MM.1S (cell line): ENCODE data around the gene BANP.
A peak's percentile ranks its signal among the peaks of the same experiment; 100 is the strongest.

Experiments used
- DNase-seq: peaks from one replicate; pipeline ENCODE4 v3.0.0-alpha.2; 2015
- H2AFZ ChIP-seq: fragments of 300-600 bp; sonication (generic); 2 replicates; pipeline ENCODE4 v1.6.0; 2016; ENCODE audit warnings: antibody characterized with exemption, low read length
- H3F3A ChIP-seq: fragments of 300-600 bp; sonication (generic); 2 replicates; pipeline ENCODE4 v1.6.1; 2016; ENCODE audit warnings: mild to moderate bottlenecking, antibody characterized with exemption, low read length, moderate library complexity, mixed read lengths; ENCODE audit not compliant: insufficient read depth
- H3K27ac ChIP-seq: fragments of 300-600 bp; sonication (generic); 2 replicates; pipeline ENCODE4 v1.5.1; 2016; ENCODE audit warnings: mild to moderate bottlenecking, low read length
- H3K27me3 ChIP-seq: fragments of 300-600 bp; sonication (generic); replicated peaks from 2 replicates; pipeline ENCODE4 v1.6.0; 2016; ENCODE audit warnings: low read length; ENCODE audit not compliant: insufficient read depth
- H3K36me3 ChIP-seq: fragments of 300-600 bp; sonication (generic); replicated peaks from 2 replicates; pipeline ENCODE4 v1.6.1; 2016; ENCODE audit warnings: mild to moderate bottlenecking, low read length, mixed read lengths; ENCODE audit not compliant: insufficient read depth
- H3K4me1 ChIP-seq: fragments of 300-600 bp; sonication (generic); 2 replicates; pipeline ENCODE4 v1.6.1; 2016; ENCODE audit warnings: low read length, mixed read lengths
- H3K4me2 ChIP-seq: fragments of 300-600 bp; sonication (generic); 2 replicates; pipeline ENCODE4 v1.6.0; 2016; ENCODE audit warnings: low read depth, low read length
- H3K4me3 ChIP-seq: fragments of 300-600 bp; sonication (generic); 2 replicates; pipeline ENCODE4 v1.5.1; 2016; ENCODE audit warnings: low read length, mixed read lengths
- H3K79me2 ChIP-seq: fragments of 300-600 bp; sonication (generic); 2 replicates; pipeline ENCODE4 v1.6.1; 2016; ENCODE audit warnings: mixed run types, low read length, mixed read lengths
- H3K9ac ChIP-seq: fragments of 300-600 bp; sonication (generic); 2 replicates; pipeline ENCODE4 v1.6.1; 2016; ENCODE audit warnings: low read length, mixed read lengths
- H3K9me2 ChIP-seq: fragments of 300-600 bp; sonication (generic); replicated peaks from 2 replicates; pipeline ENCODE4 v1.6.1; 2016; ENCODE audit warnings: mild to moderate bottlenecking, low read length, mixed read lengths; ENCODE audit not compliant: insufficient read depth
- H3K9me3 ChIP-seq: fragments of 300-600 bp; sonication (generic); replicated peaks from 2 replicates; pipeline ENCODE4 v1.6.1; 2016; ENCODE audit warnings: mild to moderate bottlenecking, low read length, mixed read lengths; ENCODE audit not compliant: insufficient read depth
- H4K20me1 ChIP-seq: fragments of 300-600 bp; sonication (generic); 2 replicates; pipeline ENCODE4 v1.6.1; 2016; ENCODE audit warnings: mild to moderate bottlenecking, low read length, moderate library complexity, mixed read lengths; ENCODE audit not compliant: insufficient read depth
- CTCF ChIP-seq: fragments of 300-600 bp; sonication (generic); IDR thresholded peaks from 2 replicates; pipeline ENCODE4 v1.5.1; 2016; ENCODE audit warnings: antibody characterized with exemption, low read length, mixed read lengths
- EZH2 ChIP-seq: fragments of 300-600 bp; sonication (generic); optimal IDR thresholded peaks from 2 replicates; pipeline ENCODE3; 2017; ENCODE audit warnings: low read depth, mild to moderate bottlenecking, antibody characterized with exemption, low read length, mixed read lengths
- EZH2phosphoT487 ChIP-seq: fragments of 300-600 bp; sonication (generic); IDR thresholded peaks from 2 replicates; pipeline ENCODE4 v1.6.1; 2018; ENCODE audit warnings: antibody characterized with exemption, low read length

The BANP gene

GRCh38 chr16:87954361-87954760 is 3.1 kb downstream of the BANP start:
- peaks cover 28% of the 10 kb centered on the region for H3K4me1 ChIP-seq
- no peak overlapping the region; the same call in 1 of the 2 replicates for H3K4me2 ChIP-seq
- H3K27ac ChIP-seq, result peak overlapping the region; percentile 99; the same call in 1 of the 2 replicates
- TF ChIP-seq EZH2 (no peak), CTCF (no peak)
- no peaks in the 10 kb centered on the region for H3K9me2 ChIP-seq
- no peaks in the 10 kb centered on the region for H3K9me3 ChIP-seq
- DNase-seq, result no peak
- H2AFZ ChIP-seq, result no peak overlapping the region
- no peak overlapping the region for H3K9ac ChIP-seq
- H3F3A ChIP-seq, result peaks cover 17% of the 10 kb centered on the region
- no peak overlapping the region for H3K4me3 ChIP-seq
- no peaks in the 10 kb centered on the region for H3K27me3 ChIP-seq
- no peaks in the 10 kb centered on the region for H4K20me1 ChIP-seq
- no peaks in the 10 kb centered on the region for H3K36me3 ChIP-seq
- peaks cover 70% of the 10 kb centered on the region for H3K79me2 ChIP-seq

GRCh38 chr16:87954826-87955225 is 3.6 kb downstream of the BANP start:
- no peak overlapping the region for H2AFZ ChIP-seq
- no peaks in the 10 kb centered on the region for H3K27me3 ChIP-seq
- no peak overlapping the region for H3K9ac ChIP-seq
- no peaks in the 10 kb centered on the region for H3K9me2 ChIP-seq
- peaks cover 28% of the 10 kb centered on the region for H3K4me1 ChIP-seq
- H3K4me3 ChIP-seq, result no peak overlapping the region
- no peaks in the 10 kb centered on the region for H3K36me3 ChIP-seq
- H3K9me3 ChIP-seq, result no peaks in the 10 kb centered on the region
- H4K20me1 ChIP-seq, result no peaks in the 10 kb centered on the region
- H3K4me2 ChIP-seq, result peak overlapping the region; percentile 34; the same call in 1 of the 2 replicates
- H3K27ac ChIP-seq, result peak overlapping the region; percentile 99; the same call in 1 of the 2 replicates
- TF ChIP-seq EZH2phosphoT487, result no peak
- no peak for TF ChIP-seq CTCF
- no peak for TF ChIP-seq EZH2
- H3K79me2 ChIP-seq, result peaks cover 74% of the 10 kb centered on the region
- H3F3A ChIP-seq, result peaks cover 17% of the 10 kb centered on the region
- DNase-seq, result no peak

- no peak for DNase-seq
- no peak for TF ChIP-seq CTCF
- peak overlapping the region; percentile 99 for H3K27ac ChIP-seq
Measured at GRCh38 chr16:87955302-87956097, 4.3 kb downstream of the BANP start.

More at GRCh38 chr16:87955302-87956097, 4.3 kb downstream of the BANP start:
- Histone ChIP-seq H3K9me3 (no peaks in the 10 kb centered on the region), H3K4me2 (peak overlapping the region; percentile 76), H2AFZ (no peak overlapping the region), H3K9ac (peak overlapping the region; percentile 74), H3K4me3 (peak overlapping the region; percentile 40), H3K27me3 (no peaks in the 10 kb centered on the region), H3K9me2 (no peaks in the 10 kb centered on the region), H3K36me3 (no peaks in the 10 kb centered on the region), H3K79me2 (peaks cover 81% of the 10 kb centered on the region), H3K4me1 (peaks cover 28% of the 10 kb centered on the region), H4K20me1 (no peaks in the 10 kb centered on the region), H3F3A (peaks cover 17% of the 10 kb centered on the region)
